Neural progenitor cell (in vitro differentiated cells): Measurements from ENCODE around the gene BBS4. TPM values are rescaled to one million over a fixed set of nuclear protein-coding genes. Genes with fewer than 3 reads are reported as not detected.

ENCODE experiments used
- DNase-seq: peaks from one replicate; pipeline ENCODE4 v3.0.0-alpha.2; 2016; ENCODE audit warnings: low spot score
- H2AFZ ChIP-seq: fragments of 200-600 bp; sonication (generic); replicated peaks from 2 replicates; pipeline ENCODE4 v1.6.1; 2016; ENCODE audit warnings: antibody characterized with exemption
- H3F3A ChIP-seq: fragments of 200-600 bp; sonication (generic); 2 replicates; pipeline ENCODE4 v1.6.1; 2016; ENCODE audit warnings: antibody characterized with exemption, low read depth
- H3K27ac ChIP-seq: fragments of 200-600 bp; sonication (generic); 2 replicates; pipeline ENCODE4 v1.5.1; 2016; ENCODE audit warnings: mild to moderate bottlenecking
- H3K27me3 ChIP-seq: fragments of 200-600 bp; sonication (generic); 2 replicates; pipeline ENCODE4 v1.6.1; 2016; ENCODE audit warnings: mild to moderate bottlenecking, moderate library complexity
- H3K36me3 ChIP-seq: fragments of 200-600 bp; sonication (generic); 2 replicates; pipeline ENCODE4 v1.5.1; 2016
- H3K4me1 ChIP-seq: fragments of 200-600 bp; sonication (generic); 2 replicates; pipeline ENCODE4 v1.6.1; 2016; ENCODE audit warnings: mixed run types
- H3K4me2 ChIP-seq: fragments of 200-600 bp; sonication (generic); 2 replicates; pipeline ENCODE4 v1.6.1; 2016
- H3K4me3 ChIP-seq: fragments of 200-600 bp; sonication (generic); 2 replicates; pipeline ENCODE4 v1.5.1; 2016
- H3K79me2 ChIP-seq: fragments of 200-600 bp; sonication (generic); 2 replicates; pipeline ENCODE4 v1.6.1; 2016; ENCODE audit warnings: low read depth
- H3K9ac ChIP-seq: fragments of 200-600 bp; sonication (generic); 2 replicates; pipeline ENCODE4 v1.6.1; 2016
- H3K9me3 ChIP-seq: fragments of 200-600 bp; sonication (generic); 2 replicates; pipeline ENCODE4 v1.5.1; 2016; ENCODE audit warnings: low read depth
- H4K20me1 ChIP-seq: fragments of 200-600 bp; sonication (generic); 2 replicates; pipeline ENCODE4 v1.6.1; 2016; ENCODE audit warnings: low read depth
- H3K27ac Mint-ChIP-seq: 3 replicates; pipeline ENCODE4 v1.8.0; 2021; ENCODE audit warnings: mixed read lengths
- H3K27me3 Mint-ChIP-seq: 2 replicates; pipeline ENCODE4 v1.8.0; 2022; ENCODE audit warnings: low read depth, mild to moderate bottlenecking, inconsistent platforms, moderate library complexity, mixed read lengths; ENCODE audit not compliant: insufficient read depth
- H3K36me3 Mint-ChIP-seq: 3 replicates; pipeline ENCODE4 v1.8.0; 2021; ENCODE audit warnings: mixed read lengths
- H3K4me1 Mint-ChIP-seq: 3 replicates; pipeline ENCODE4 v1.8.0; 2021; ENCODE audit warnings: mixed read lengths
- H3K4me3 Mint-ChIP-seq: 3 replicates; pipeline ENCODE4 v1.8.0; 2021; ENCODE audit warnings: mild to moderate bottlenecking, moderate library complexity, mixed read lengths
- H3K9me3 Mint-ChIP-seq: 3 replicates; pipeline ENCODE4 v1.8.0; 2020; ENCODE audit warnings: mixed read lengths
- EZH2 ChIP-seq: fragments of 200-600 bp; sonication (generic); IDR thresholded peaks from 2 replicates; pipeline ENCODE4 v1.6.1; 2017; ENCODE audit warnings: antibody characterized with exemption, mild to moderate bottlenecking, moderate library complexity
- EZH2phosphoT487 ChIP-seq: fragments of 200-600 bp; sonication (generic); IDR thresholded peaks from 2 replicates; pipeline ENCODE4 v1.6.1; 2017; ENCODE audit warnings: antibody characterized with exemption
- total RNA-seq: library from RNA; depleted of rRNA; stranded (reverse); fragments of >200 nt; gene quantifications from 2 replicates; pipeline ENCODE4 v1.2.3, GENCODE V29; 2015; ENCODE audit warnings: low replicate concordance
- TF ChIP-seq, protein P1 (sequence below): fragments of 200-600 bp; sonication (generic); IDR thresholded peaks from 2 replicates; pipeline ENCODE4 v1.5.1; 2017; ENCODE audit warnings: antibody characterized with exemption, mild to moderate bottlenecking

The BBS4 gene
- total RNA-seq, 1 donor from 2014 or later = 57.5 TPM

DNA sequence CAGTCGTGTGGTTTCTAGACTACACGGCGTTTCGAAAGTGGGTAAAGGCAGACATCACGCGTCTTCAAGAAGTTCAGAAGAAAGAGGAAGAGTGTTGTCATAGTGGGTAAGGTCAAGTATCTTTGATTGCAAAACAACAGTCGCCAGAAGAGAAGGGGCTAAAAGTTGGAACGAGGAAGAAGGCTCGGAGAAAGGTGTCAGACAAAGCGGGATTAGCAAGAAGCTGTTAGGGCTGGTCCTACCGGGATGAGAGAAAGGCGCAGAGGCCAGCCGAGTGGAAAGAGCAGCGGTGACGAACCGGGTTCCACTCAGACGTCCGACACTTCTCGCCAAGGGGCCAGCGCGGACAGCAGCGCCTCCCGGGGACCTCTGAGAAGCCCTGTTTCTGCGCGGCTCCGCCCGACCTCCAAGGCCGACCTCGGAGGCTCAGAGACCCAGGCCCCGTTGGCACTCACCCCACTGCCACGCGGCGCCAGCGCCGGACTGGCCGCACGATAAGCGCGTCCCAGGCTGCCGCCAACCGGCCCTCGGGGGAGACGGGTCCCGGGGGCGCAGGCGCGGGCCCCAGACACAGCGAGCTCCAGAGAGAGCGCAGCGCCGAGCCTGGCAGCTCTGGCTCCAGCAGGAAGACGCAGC is 97.1 kb downstream of the BBS4 start:
- H4K20me1 ChIP-seq = peaks cover 4% of the 10 kb centered on the region
- Mint-ChIP-seq H3K27ac (peak overlapping the region; percentile 35), H3K9me3 (no peaks in the 10 kb centered on the region), H3K4me1 (peaks cover 24% of the 10 kb centered on the region), H3K27me3 (no peaks in the 10 kb centered on the region), H3K4me3 (peak overlapping the region; percentile 93), H3K36me3 (no peaks in the 10 kb centered on the region)
- H3K4me3 ChIP-seq = peak overlapping the region; percentile 87
- peaks cover 53% of the 10 kb centered on the region for H3K79me2 ChIP-seq
- H3K27me3 ChIP-seq = no peaks in the 10 kb centered on the region
- no peaks in the 10 kb centered on the region for H3K9me3 ChIP-seq
- H3K27ac ChIP-seq = peak overlapping the region; percentile 64
- H3K36me3 ChIP-seq = no peaks in the 10 kb centered on the region
- peak overlapping the region; percentile 99 for H3K4me2 ChIP-seq
- peaks cover 4% of the 10 kb centered on the region for H3K4me1 ChIP-seq
- H3K9ac ChIP-seq = peak overlapping the region; percentile 91
- peaks cover 8% of the 10 kb centered on the region for H3F3A ChIP-seq
- TF ChIP-seq, protein P1, sequence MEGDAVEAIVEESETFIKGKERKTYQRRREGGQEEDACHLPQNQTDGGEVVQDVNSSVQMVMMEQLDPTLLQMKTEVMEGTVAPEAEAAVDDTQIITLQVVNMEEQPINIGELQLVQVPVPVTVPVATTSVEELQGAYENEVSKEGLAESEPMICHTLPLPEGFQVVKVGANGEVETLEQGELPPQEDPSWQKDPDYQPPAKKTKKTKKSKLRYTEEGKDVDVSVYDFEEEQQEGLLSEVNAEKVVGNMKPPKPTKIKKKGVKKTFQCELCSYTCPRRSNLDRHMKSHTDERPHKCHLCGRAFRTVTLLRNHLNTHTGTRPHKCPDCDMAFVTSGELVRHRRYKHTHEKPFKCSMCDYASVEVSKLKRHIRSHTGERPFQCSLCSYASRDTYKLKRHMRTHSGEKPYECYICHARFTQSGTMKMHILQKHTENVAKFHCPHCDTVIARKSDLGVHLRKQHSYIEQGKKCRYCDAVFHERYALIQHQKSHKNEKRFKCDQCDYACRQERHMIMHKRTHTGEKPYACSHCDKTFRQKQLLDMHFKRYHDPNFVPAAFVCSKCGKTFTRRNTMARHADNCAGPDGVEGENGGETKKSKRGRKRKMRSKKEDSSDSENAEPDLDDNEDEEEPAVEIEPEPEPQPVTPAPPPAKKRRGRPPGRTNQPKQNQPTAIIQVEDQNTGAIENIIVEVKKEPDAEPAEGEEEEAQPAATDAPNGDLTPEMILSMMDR = peak; percentile 21
- no peak for TF ChIP-seq EZH2phosphoT487
- DNase-seq = no peak
- peak overlapping the region; percentile 80 for H2AFZ ChIP-seq

DNA sequence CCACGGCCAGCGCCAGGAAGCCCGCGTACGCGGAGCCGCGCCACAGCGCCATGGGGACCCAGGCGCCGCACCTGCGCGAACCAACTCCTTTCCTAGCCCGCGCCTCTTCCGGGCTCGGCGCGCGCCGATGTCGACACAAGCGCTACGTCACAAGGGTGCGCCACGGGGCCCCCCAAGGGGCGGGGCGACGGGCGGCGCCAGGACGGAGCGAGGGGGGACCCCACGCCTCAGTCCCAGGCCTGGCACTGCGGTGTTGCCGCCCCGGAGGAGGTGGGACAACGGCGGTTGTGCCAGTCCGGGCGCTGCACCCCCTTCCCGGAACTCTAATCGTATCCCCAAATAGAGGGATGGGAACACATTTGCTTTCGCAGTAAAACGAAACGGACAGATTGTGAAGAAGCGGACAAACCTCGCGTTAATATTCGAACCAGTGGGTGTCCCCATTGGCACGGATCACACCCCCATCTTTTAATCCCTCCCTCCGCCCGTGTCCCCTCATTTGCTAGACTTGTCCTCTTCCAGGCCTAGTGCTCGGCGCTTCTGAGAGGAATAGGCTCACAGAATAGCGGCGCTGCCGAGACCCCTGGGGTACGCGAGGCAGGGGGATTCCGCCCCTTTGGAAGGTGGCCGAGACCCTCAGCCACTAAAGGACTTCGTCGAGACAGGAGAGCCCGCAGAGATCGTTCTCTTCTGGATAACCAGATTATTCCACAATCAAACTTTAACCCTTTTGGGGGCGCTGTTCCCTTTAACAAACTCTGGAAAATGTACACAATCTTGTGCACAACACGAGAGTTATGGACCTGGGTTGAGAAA is 97.8 kb downstream of the BBS4 start, which contains the start of gene ADPGK:
ADPGK (minus strand) TSS at position 119 of the 816 bp plus-strand sequence; CDS start at position 52, 67 bp downstream.
- peak within 1 kb of the TSS; percentile 91 for H3K9ac ChIP-seq
- peaks cover 4% of the 10 kb centered on the region for H4K20me1 ChIP-seq
- peaks cover 4% of the 10 kb centered on the region for H3K4me1 ChIP-seq
- Mint-ChIP-seq H3K27me3 (no peaks in the 10 kb centered on the region), H3K36me3 (no peaks in the 10 kb centered on the region), H3K9me3 (no peaks in the 10 kb centered on the region), H3K4me1 (peaks cover 24% of the 10 kb centered on the region), H3K27ac (peak within 1 kb of the TSS; percentile 97), H3K4me3 (peak within 1 kb of the TSS; percentile 93)
- H3F3A ChIP-seq = peaks cover 8% of the 10 kb centered on the region
- H3K9me3 ChIP-seq = no peaks in the 10 kb centered on the region
- no peaks in the 10 kb centered on the region for H3K36me3 ChIP-seq
- peak within 1 kb of the TSS; percentile 99 for H3K4me2 ChIP-seq
- peak; percentile 97 for DNase-seq
- H3K4me3 ChIP-seq = peak within 1 kb of the TSS; percentile 87
- H3K79me2 ChIP-seq = peaks cover 45% of the 10 kb centered on the region
- no peak for TF ChIP-seq EZH2
- TF ChIP-seq, protein P1 = peak; percentile 67
- no peak for TF ChIP-seq EZH2phosphoT487
- H3K27ac ChIP-seq = peak within 1 kb of the TSS; percentile 64
- H3K27me3 ChIP-seq = no peaks in the 10 kb centered on the region
- H2AFZ ChIP-seq = peak within 1 kb of the TSS; percentile 80

DNA sequence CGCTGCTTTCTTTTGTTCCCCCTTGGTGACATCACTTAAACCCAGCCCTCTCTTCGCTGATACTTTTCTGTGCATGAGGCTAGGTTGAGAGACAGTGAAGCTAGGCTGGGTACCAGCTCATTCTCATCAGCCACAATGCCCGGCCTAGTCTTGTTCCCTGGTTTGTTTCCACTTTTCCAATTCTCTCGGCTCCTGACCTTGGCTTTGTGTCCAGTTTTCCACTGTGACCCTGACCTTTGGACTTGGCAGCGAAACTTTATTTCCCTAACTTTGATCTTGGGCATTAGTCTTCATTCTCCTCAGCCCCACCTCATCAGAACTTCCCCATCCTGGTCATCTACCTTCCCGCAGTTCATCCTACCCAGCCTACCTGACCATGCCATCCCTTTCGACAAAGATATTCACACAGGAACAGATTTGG is 98.5 kb downstream of the BBS4 start:
- no peak for DNase-seq
- H3K4me3 Mint-ChIP-seq = peak overlapping the region; percentile 93
- Histone ChIP-seq H3K9me3 (no peaks in the 10 kb centered on the region), H4K20me1 (peaks cover 4% of the 10 kb centered on the region), H3K9ac (no peak overlapping the region), H3K4me1 (peaks cover 4% of the 10 kb centered on the region), H3F3A (peaks cover 8% of the 10 kb centered on the region), H3K4me2 (peak overlapping the region; percentile 99), H3K79me2 (peaks cover 39% of the 10 kb centered on the region), H3K27me3 (no peaks in the 10 kb centered on the region), H3K36me3 (no peaks in the 10 kb centered on the region), H3K4me3 (peak overlapping the region; percentile 87), H3K27ac (no peak overlapping the region), H2AFZ (peak overlapping the region; percentile 80)
- H3K27ac Mint-ChIP-seq = peak overlapping the region; percentile 61
- peaks cover 24% of the 10 kb centered on the region for H3K4me1 Mint-ChIP-seq
- no peaks in the 10 kb centered on the region for H3K36me3 Mint-ChIP-seq
- H3K27me3 Mint-ChIP-seq = no peaks in the 10 kb centered on the region
- TF ChIP-seq EZH2 (no peak), EZH2phosphoT487 (no peak)
- TF ChIP-seq, protein P1 = no peak
- H3K9me3 Mint-ChIP-seq = no peaks in the 10 kb centered on the region
